ENCODE measurements around the gene SECISBP2.

GRCh38 chr9:89314955-89315354, 3.3 kb upstream of the SECISBP2 start:
- TF ChIP-seq CTCF (conservative IDR thresholded peaks at IDR 0.05; ENCODE audit: low read depth in 2 of 2) (no peak), POLR2AphosphoS5 (IDR thresholded peaks at IDR 0.05; ENCODE audit: low read depth) (no peak), REST (IDR thresholded peaks at IDR 0.05; ENCODE audit: unreplicated experiment) (no peak), EZH2 (IDR thresholded peaks at IDR 0.05; ENCODE audit: low read depth, unreplicated experiment) (no peak), ETS1 (IDR thresholded peaks at IDR 0.05) (no peak), EZH2phosphoT487 (IDR thresholded peaks at IDR 0.05; ENCODE audit: unreplicated experiment) (no peak), ZNF331 (CRISPR knock-in tag; IDR thresholded peaks at IDR 0.05; ENCODE audit: low read depth) (no peak), CREB1 (CRISPR knock-in tag; IDR thresholded peaks at IDR 0.05; ENCODE audit: low read depth) (no peak)

Measured in GM23338 (cell line).